ENCODE data around the gene ACVR1B.

DNA sequence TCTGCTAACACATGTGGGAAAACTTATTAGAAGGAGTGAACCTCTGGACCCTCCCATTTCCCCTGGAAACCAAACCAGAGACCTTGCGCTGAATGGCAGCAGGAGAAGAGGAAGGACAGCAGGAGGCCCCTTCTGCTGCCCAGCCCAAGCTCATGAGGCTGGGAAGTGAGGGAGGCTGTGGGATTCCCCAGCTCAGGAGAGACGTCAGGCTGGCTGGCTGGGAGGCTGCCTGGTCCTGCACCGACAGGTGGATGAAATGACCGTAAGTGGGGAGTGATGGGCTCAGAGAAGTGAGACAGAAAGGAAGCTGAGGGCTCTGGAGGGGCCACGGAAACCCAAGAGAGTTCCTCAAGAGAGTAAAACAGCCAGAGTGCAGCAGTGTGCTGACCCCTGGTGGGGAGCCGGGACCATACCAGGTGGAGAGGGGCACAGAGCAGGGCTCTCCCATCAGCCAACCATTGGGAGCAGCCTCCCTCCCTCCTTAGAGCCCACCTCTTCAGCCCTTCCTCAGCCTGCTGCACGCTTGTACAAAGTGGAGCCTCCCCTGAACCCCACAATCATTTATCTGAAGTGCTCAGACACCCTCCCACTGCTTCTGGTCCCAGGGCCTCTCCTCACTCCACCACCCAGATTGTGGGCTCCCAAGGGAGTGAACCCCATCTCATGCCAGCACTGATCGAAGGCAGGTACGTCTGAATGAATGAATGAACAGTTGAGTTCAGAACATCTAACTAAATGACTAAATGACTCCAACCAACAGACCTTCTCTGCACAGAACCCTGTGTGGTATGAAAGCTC, 69.2 kb downstream of the ACVR1B start:
- TF ChIP-seq EZH2 (IDR thresholded peaks at IDR 0.05; ENCODE audit: low read depth, unreplicated experiment) (no peak), EZH2phosphoT487 (IDR thresholded peaks at IDR 0.05; ENCODE audit: unreplicated experiment) (no peak), CREB1 (CRISPR knock-in tag; IDR thresholded peaks at IDR 0.05; ENCODE audit: low read depth) (no peak), POLR2AphosphoS5 (IDR thresholded peaks at IDR 0.05; ENCODE audit: low read depth) (no peak), JUNB (IDR thresholded peaks at IDR 0.05; ENCODE audit: unreplicated experiment) (no peak), ZNF114 (CRISPR knock-in tag; IDR thresholded peaks at IDR 0.05) (no peak)
- TF ChIP-seq, protein P1, sequence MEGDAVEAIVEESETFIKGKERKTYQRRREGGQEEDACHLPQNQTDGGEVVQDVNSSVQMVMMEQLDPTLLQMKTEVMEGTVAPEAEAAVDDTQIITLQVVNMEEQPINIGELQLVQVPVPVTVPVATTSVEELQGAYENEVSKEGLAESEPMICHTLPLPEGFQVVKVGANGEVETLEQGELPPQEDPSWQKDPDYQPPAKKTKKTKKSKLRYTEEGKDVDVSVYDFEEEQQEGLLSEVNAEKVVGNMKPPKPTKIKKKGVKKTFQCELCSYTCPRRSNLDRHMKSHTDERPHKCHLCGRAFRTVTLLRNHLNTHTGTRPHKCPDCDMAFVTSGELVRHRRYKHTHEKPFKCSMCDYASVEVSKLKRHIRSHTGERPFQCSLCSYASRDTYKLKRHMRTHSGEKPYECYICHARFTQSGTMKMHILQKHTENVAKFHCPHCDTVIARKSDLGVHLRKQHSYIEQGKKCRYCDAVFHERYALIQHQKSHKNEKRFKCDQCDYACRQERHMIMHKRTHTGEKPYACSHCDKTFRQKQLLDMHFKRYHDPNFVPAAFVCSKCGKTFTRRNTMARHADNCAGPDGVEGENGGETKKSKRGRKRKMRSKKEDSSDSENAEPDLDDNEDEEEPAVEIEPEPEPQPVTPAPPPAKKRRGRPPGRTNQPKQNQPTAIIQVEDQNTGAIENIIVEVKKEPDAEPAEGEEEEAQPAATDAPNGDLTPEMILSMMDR (conservative IDR thresholded peaks at IDR 0.05; ENCODE audit: low read depth in 2 of 2), result peak; percentile 85 to 94
- TF ChIP-seq, protein P2, sequence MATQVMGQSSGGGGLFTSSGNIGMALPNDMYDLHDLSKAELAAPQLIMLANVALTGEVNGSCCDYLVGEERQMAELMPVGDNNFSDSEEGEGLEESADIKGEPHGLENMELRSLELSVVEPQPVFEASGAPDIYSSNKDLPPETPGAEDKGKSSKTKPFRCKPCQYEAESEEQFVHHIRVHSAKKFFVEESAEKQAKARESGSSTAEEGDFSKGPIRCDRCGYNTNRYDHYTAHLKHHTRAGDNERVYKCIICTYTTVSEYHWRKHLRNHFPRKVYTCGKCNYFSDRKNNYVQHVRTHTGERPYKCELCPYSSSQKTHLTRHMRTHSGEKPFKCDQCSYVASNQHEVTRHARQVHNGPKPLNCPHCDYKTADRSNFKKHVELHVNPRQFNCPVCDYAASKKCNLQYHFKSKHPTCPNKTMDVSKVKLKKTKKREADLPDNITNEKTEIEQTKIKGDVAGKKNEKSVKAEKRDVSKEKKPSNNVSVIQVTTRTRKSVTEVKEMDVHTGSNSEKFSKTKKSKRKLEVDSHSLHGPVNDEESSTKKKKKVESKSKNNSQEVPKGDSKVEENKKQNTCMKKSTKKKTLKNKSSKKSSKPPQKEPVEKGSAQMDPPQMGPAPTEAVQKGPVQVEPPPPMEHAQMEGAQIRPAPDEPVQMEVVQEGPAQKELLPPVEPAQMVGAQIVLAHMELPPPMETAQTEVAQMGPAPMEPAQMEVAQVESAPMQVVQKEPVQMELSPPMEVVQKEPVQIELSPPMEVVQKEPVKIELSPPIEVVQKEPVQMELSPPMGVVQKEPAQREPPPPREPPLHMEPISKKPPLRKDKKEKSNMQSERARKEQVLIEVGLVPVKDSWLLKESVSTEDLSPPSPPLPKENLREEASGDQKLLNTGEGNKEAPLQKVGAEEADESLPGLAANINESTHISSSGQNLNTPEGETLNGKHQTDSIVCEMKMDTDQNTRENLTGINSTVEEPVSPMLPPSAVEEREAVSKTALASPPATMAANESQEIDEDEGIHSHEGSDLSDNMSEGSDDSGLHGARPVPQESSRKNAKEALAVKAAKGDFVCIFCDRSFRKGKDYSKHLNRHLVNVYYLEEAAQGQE (IDR thresholded peaks at IDR 0.05; ENCODE audit: unreplicated experiment), result no peak
- TF ChIP-seq, protein P3, sequence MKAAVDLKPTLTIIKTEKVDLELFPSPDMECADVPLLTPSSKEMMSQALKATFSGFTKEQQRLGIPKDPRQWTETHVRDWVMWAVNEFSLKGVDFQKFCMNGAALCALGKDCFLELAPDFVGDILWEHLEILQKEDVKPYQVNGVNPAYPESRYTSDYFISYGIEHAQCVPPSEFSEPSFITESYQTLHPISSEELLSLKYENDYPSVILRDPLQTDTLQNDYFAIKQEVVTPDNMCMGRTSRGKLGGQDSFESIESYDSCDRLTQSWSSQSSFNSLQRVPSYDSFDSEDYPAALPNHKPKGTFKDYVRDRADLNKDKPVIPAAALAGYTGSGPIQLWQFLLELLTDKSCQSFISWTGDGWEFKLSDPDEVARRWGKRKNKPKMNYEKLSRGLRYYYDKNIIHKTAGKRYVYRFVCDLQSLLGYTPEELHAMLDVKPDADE (IDR thresholded peaks at IDR 0.05), result no peak

Data from GM23338 (cell line).